Keratinocyte (primary cell): ENCODE results near the gene PALM3.

ENCODE experiments used
- EZH2 ChIP-seq: IDR thresholded peaks from one replicate; pipeline ENCODE4 v1.6.1; 2012; ENCODE audit warnings: inconsistent platforms, mild to moderate bottlenecking, low read length, moderate library complexity
- TF ChIP-seq, protein P1 (sequence below), 3 experiments: IDR thresholded peaks in 1 of 3; conservative IDR thresholded peaks in 1 of 3; optimal IDR thresholded peaks in 1 of 3; 2 replicates in 2 of 3; 3 replicates in 1 of 3; pipeline versions ENCODE3 to v1.5.1; 2011; ENCODE audit warnings: low read length in 3 of 3, mild to moderate bottlenecking in 3 of 3, moderate library complexity in 2 of 3, control low read depth in 1 of 3, inconsistent platforms in 1 of 3; ENCODE audit not compliant: insufficient read depth in 2 of 3; ENCODE audit errors: extremely low read depth in 1 of 3

DNA sequence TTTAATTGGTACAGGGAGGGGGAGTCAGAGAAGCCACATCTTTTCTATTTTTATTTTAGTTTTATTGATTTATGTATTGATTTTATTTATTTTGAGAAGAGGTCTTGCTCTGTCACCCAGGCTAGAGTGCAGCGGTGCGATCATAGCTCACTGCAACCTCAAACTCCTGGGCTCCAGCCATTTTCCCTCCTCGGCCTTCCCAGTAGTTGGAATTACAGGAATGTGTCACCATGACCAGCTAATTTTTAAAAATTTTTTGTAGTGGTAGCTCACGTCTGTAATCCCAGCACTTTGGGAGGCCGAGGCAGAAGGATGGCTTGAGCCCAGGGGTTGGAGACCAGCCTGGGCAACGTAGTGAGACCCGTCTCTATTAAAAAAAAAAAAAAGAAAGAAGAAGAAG lies 26.2 kb downstream of the PALM3 start:
- TF ChIP-seq, protein P1, sequence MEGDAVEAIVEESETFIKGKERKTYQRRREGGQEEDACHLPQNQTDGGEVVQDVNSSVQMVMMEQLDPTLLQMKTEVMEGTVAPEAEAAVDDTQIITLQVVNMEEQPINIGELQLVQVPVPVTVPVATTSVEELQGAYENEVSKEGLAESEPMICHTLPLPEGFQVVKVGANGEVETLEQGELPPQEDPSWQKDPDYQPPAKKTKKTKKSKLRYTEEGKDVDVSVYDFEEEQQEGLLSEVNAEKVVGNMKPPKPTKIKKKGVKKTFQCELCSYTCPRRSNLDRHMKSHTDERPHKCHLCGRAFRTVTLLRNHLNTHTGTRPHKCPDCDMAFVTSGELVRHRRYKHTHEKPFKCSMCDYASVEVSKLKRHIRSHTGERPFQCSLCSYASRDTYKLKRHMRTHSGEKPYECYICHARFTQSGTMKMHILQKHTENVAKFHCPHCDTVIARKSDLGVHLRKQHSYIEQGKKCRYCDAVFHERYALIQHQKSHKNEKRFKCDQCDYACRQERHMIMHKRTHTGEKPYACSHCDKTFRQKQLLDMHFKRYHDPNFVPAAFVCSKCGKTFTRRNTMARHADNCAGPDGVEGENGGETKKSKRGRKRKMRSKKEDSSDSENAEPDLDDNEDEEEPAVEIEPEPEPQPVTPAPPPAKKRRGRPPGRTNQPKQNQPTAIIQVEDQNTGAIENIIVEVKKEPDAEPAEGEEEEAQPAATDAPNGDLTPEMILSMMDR (optimal IDR thresholded peaks at IDR 0.05 in 1 of 3, IDR thresholded peaks at IDR 0.05 in 1 of 3, conservative IDR thresholded peaks at IDR 0.05 in 1 of 3; ENCODE audit: extremely low read depth in 1 of 3, insufficient read depth in 2 of 3, low read length in 3 of 3) = no peak
- no peak for TF ChIP-seq EZH2
